ENCODE data around the gene TFAP2D. TPM values are rescaled to one million over a fixed set of nuclear protein-coding genes. Genes with fewer than 3 reads are reported as not detected.

Gene TFAP2D
- not detected for total RNA-seq

DNA sequence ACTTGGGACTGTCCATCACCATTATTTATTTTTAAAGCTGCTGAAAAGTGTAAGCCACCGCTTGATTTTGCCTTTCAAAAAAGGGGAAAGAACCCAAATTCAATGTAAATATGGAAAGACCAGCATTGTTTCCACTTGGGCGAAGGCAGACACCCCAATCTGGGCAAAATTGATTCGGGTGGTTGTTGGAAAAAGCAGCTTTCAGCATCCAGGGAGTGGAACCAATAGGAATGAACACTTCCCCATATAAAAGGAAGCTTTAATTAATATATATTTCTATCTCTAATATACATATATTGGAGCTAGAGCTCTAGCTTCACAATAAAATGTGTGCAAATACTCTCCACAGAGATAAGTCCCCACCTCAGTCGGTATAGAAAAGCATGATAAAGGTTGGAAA is at the start of gene TFAP2D:
Gene TFAP2D (plus strand): TSS at position 301 of the 400 bp plus-strand sequence. CDS start 530 bp downstream, outside the sequence.
- no peak for TF ChIP-seq CTCF (IDR thresholded peaks at IDR 0.05; ENCODE audit: low read depth)

DNA sequence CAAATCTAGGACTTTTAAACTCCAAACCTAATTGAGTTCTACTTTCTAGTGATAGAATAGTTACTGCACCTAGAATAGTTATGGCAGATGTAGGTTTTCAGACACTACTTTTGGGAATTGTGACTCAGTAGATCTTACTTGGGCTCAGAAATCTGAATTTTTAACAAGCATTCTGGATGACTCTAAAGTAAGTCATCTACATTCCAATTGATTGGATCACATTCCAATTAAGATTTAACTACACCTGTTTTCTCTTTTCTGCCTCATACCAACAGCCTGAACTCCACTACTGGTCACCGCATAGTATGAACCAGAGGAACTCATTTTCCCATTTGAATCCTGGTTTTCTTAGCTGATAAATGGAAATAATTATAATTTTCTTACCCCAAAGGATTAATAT is 49.5 kb upstream of the TFAP2D start:
- TF ChIP-seq CTCF (IDR thresholded peaks at IDR 0.05; ENCODE audit: low read depth): no peak

DNA sequence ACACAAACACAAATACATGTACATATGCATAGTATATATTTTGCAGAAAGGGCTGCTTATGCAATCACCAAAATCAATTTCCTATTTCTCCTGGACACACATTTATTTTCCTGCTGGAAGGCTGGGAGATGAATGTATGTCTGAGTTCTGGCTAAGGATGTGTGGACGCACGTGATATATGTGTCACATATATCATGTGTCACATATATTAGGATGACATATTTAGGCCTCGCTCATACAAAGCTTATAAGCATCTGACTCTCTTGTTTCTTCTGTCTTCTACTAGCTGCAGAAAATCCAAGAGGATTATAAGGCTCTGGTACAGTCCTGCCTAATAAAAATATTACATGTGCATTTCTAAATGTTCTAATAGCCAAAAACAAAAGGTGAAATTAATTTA is 47.2 kb upstream of the TFAP2D start:
- TF ChIP-seq CTCF (IDR thresholded peaks at IDR 0.05; ENCODE audit: low read depth): no peak

- no peak for TF ChIP-seq CTCF (IDR thresholded peaks at IDR 0.05; ENCODE audit: low read depth)
Observed at GRCh38 chr6:50681213-50681824, 32.0 kb upstream of the TFAP2D start.

- TF ChIP-seq CTCF (IDR thresholded peaks at IDR 0.05; ENCODE audit: low read depth): no peak
Observed at GRCh38 chr6:50689210-50689609, 24.1 kb upstream of the TFAP2D start.

- TF ChIP-seq CTCF (IDR thresholded peaks at IDR 0.05; ENCODE audit: low read depth): no peak
Observed at GRCh38 chr6:50691814-50692495, 21.4 kb upstream of the TFAP2D start.

- no peak for TF ChIP-seq CTCF (IDR thresholded peaks at IDR 0.05; ENCODE audit: low read depth)
Observed at GRCh38 chr6:50698546-50698945, 14.8 kb upstream of the TFAP2D start.
